GM23338 (cell line): ENCODE results near the gene APBB1. TPM values are rescaled to one million over a fixed set of nuclear protein-coding genes. Genes with fewer than 3 reads are reported as not detected.

Source experiments
- ATAC-seq: fragments of 200-7000 bp; cut with Tn5 transposase; 3 replicates; pipeline ENCODE4 v1.9.1; 2020
- DNase-seq: peaks from one replicate; pipeline ENCODE4 v3.0.0-alpha.2; 2015; ENCODE audit warnings: low spot score
- H2AFZ ChIP-seq: fragments of 200-600 bp; sonication (generic); 2 replicates; pipeline ENCODE4 v1.8.0; 2016; ENCODE audit warnings: antibody characterized with exemption, mild to moderate bottlenecking, moderate library complexity
- H3F3A ChIP-seq: fragments of 200-600 bp; sonication (generic); replicated peaks from 2 replicates; pipeline ENCODE4 v1.8.0; 2017; ENCODE audit warnings: antibody characterized with exemption, mixed run types, low read depth
- H3K27ac ChIP-seq: fragments of 200-600 bp; sonication (generic); 2 replicates; pipeline ENCODE4 v1.6.1; 2016; ENCODE audit warnings: low read depth
- H3K27me3 ChIP-seq: fragments of 200-600 bp; sonication (generic); 2 replicates; pipeline ENCODE4 v1.8.0; 2016; ENCODE audit warnings: mild to moderate bottlenecking, mixed run types, moderate library complexity; ENCODE audit not compliant: insufficient read depth
- H3K36me3 ChIP-seq: fragments of 200-600 bp; sonication (generic); 2 replicates; pipeline ENCODE4 v1.8.0; 2016; ENCODE audit warnings: mild to moderate bottlenecking; ENCODE audit not compliant: insufficient read depth
- H3K4me1 ChIP-seq: fragments of 200-600 bp; sonication (generic); 2 replicates; pipeline ENCODE4 v1.8.0; 2016; ENCODE audit warnings: mild to moderate bottlenecking, moderate library complexity; ENCODE audit not compliant: insufficient read depth
- H3K4me2 ChIP-seq: fragments of 200-600 bp; sonication (generic); 2 replicates; pipeline ENCODE4 v1.7.1; 2017; ENCODE audit warnings: mixed run types
- H3K4me3 ChIP-seq: fragments of 200-600 bp; sonication (generic); 2 replicates; pipeline ENCODE4 v1.6.1; 2016; ENCODE audit warnings: mixed run types
- H3K79me2 ChIP-seq: fragments of 200-600 bp; sonication (generic); replicated peaks from 2 replicates; pipeline ENCODE4 v1.8.0; 2017; ENCODE audit warnings: mild to moderate bottlenecking; ENCODE audit not compliant: insufficient read depth
- H3K9me2 ChIP-seq: fragments of 200-600 bp; sonication (generic); 2 replicates; pipeline ENCODE4 v1.8.0; 2017; ENCODE audit not compliant: insufficient read depth
- H4K20me1 ChIP-seq: fragments of 200-600 bp; sonication (generic); replicated peaks from 2 replicates; pipeline ENCODE4 v1.8.0; 2017; ENCODE audit warnings: mild to moderate bottlenecking; ENCODE audit not compliant: insufficient read depth
- H3K27ac Mint-ChIP-seq: 2 replicates; pipeline ENCODE4 v1.8.0; 2020; ENCODE audit warnings: inconsistent platforms, mild to moderate bottlenecking, moderate library complexity, mixed read lengths
- H3K27me3 Mint-ChIP-seq: 3 replicates; pipeline ENCODE4 v1.8.0; 2022; ENCODE audit warnings: low read depth, mild to moderate bottlenecking, moderate library complexity, mixed read lengths, inconsistent platforms; ENCODE audit not compliant: insufficient read depth, poor library complexity
- H3K36me3 Mint-ChIP-seq: 3 replicates; pipeline ENCODE4 v1.8.0; 2021; ENCODE audit warnings: low read depth, mild to moderate bottlenecking, inconsistent platforms, moderate library complexity, mixed read lengths
- H3K4me1 Mint-ChIP-seq: 3 replicates; pipeline ENCODE4 v1.8.0; 2020; ENCODE audit warnings: mild to moderate bottlenecking, inconsistent platforms, mixed read lengths
- H3K4me3 Mint-ChIP-seq: 3 replicates; pipeline ENCODE4 v1.8.0; 2021; ENCODE audit warnings: moderate library complexity, mild to moderate bottlenecking, inconsistent platforms, mixed read lengths
- H3K9me3 Mint-ChIP-seq: 3 replicates; pipeline ENCODE4 v1.8.0; 2020; ENCODE audit warnings: moderate library complexity, mild to moderate bottlenecking, inconsistent platforms, mixed read lengths
- CREB1 ChIP-seq: fragments of 250-450 bp; sonication (Bioruptor Pico); IDR thresholded peaks from 2 replicates; pipeline ENCODE4 v1.5.0; 2020; ENCODE audit warnings: low read depth, mild to moderate bottlenecking, moderate library complexity
- CTCF ChIP-seq, 2 experiments: fragments of 200-600 bp in 1 of 2; sonication (generic) in 1 of 2; conservative IDR thresholded peaks; 2 replicates each; pipeline versions ENCODE4 v1.5.1 to v1.6.1; 2016 to 2017; ENCODE audit warnings: antibody characterized with exemption in 2 of 2, low read depth in 2 of 2, mild to moderate bottlenecking in 2 of 2, moderate library complexity in 1 of 2
- EZH2 ChIP-seq: fragments of 200-600 bp; sonication (generic); IDR thresholded peaks from one replicate; pipeline ENCODE4 v1.8.0; 2017; ENCODE audit warnings: antibody characterized with exemption, mild to moderate bottlenecking, low read depth; ENCODE audit not compliant: unreplicated experiment
- EZH2phosphoT487 ChIP-seq: fragments of 200-600 bp; sonication (generic); IDR thresholded peaks from one replicate; pipeline ENCODE4 v1.8.1; 2018; ENCODE audit warnings: antibody characterized with exemption; ENCODE audit not compliant: unreplicated experiment
- JUNB ChIP-seq: IDR thresholded peaks from one replicate; pipeline ENCODE4 v1.6.1; 2016; ENCODE audit warnings: antibody characterized with exemption; ENCODE audit not compliant: unreplicated experiment
- NANOG ChIP-seq: IDR thresholded peaks from 2 replicates; pipeline ENCODE4 v1.6.1; 2016; ENCODE audit warnings: antibody characterized with exemption, borderline replicate concordance
- POLR2AphosphoS5 ChIP-seq: IDR thresholded peaks from 2 replicates; pipeline ENCODE4 v1.6.1; 2016; ENCODE audit warnings: antibody characterized with exemption, low read depth
- REST ChIP-seq: IDR thresholded peaks from one replicate; pipeline ENCODE4 v1.6.1; 2018; ENCODE audit warnings: antibody characterized with exemption; ENCODE audit not compliant: unreplicated experiment
- STAT1 ChIP-seq: IDR thresholded peaks from one replicate; pipeline ENCODE4 v1.6.1; 2016; ENCODE audit warnings: antibody characterized with exemption; ENCODE audit not compliant: unreplicated experiment
- ZNF114 ChIP-seq: fragments of 250-450 bp; sonication (Bioruptor Pico); IDR thresholded peaks from 2 replicates; pipeline ENCODE4 v1.5.0; 2020; ENCODE audit warnings: mild to moderate bottlenecking, moderate library complexity
- ZNF331 ChIP-seq: fragments of 250-450 bp; sonication (Bioruptor Pico); IDR thresholded peaks from 2 replicates; pipeline ENCODE4 v1.5.0; 2020; ENCODE audit warnings: low read depth, mild to moderate bottlenecking, moderate library complexity
- ZNF462 ChIP-seq: fragments of 250-450 bp; sonication (Bioruptor Pico); IDR thresholded peaks from 2 replicates; pipeline ENCODE4 v1.5.0; 2020; ENCODE audit warnings: mild to moderate bottlenecking, moderate library complexity
- polyA plus RNA-seq: library from polyadenylated mRNA; unstranded; fragments of >200 nt; fragmentation: Nextera tagmentation; extraction: Ambion mirVana; gene quantifications from 2 replicates; pipeline ENCODE4 v1.2.1, GENCODE V29; 2016
- total RNA-seq: library from RNA; depleted of rRNA; stranded (reverse); fragments of >200 nt; shearing (Covaris generic); gene quantifications from 2 replicates; pipeline ENCODE4 v1.2.3, GENCODE V29; 2014
- TF ChIP-seq, protein P1 (sequence below): IDR thresholded peaks from 2 replicates; pipeline ENCODE4 v1.6.1; 2016; ENCODE audit warnings: antibody characterized with exemption

APBB1 gene
- total and polyA plus RNA-seq, 2 experiments from 2014 or later: 10.6 to 24.7 TPM

DNA sequence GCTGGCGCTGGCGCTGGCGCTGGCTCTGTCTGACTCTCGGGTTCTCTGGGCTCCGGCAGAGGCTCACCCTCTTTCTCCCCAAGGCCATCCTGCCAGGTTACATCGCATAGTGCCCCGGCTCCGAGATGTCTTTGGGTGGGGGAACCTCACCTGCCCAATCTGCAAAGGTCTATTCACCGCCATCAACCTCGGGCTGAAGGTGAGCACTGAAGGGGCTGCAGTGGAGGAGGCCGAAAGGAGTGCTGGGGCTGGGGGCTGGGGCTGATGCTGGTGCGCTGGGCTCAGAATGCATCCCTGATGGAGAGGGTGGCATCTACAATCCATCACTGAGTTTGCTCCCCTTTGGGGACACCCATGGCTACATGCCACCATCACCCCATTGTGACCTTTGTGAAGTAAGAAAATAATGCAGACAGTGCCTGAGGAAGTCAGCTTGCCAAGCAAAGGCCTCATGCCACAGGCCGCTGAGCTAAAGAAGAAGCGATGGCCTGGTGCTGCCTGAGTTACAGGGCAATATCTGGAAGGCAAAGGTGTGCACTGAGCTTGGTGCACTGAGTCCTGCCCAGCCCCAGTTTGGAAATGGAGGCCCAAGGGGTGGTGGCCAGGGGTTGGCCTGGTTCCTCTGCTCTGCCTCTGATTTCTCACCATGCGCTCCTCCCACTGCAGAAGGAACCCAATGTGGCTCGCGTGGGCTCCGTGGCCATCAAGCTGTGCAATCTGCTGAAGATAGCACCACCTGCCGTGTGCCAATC lies 28.0 kb downstream of the APBB1 start:
- Mint-ChIP-seq H3K27me3 (peaks cover 14% of the 10 kb centered on the region), H3K36me3 (no peaks in the 10 kb centered on the region), H3K27ac (no peak overlapping the region), H3K4me3 (peak overlapping the region; percentile 91), H3K9me3 (no peaks in the 10 kb centered on the region), H3K4me1 (peaks cover 12% of the 10 kb centered on the region)
- H3K36me3 ChIP-seq: no peaks in the 10 kb centered on the region
- H3K4me2 ChIP-seq: peak overlapping the region; percentile 84
- no peaks in the 10 kb centered on the region for H3F3A ChIP-seq
- H3K27ac ChIP-seq: no peak overlapping the region
- DNase-seq (no peak), ATAC-seq (no peak; the same call in 2 of the 3 replicates)
- no peaks in the 10 kb centered on the region; the same call in 1 of the 2 replicates for H3K9me2 ChIP-seq
- H2AFZ ChIP-seq: peak overlapping the region; percentile 94
- H3K4me1 ChIP-seq: peaks cover 31% of the 10 kb centered on the region
- no peaks in the 10 kb centered on the region for H4K20me1 ChIP-seq
- peak overlapping the region; percentile 85 for H3K4me3 ChIP-seq
- no peak for TF ChIP-seq POLR2AphosphoS5
- TF ChIP-seq CREB1 (CRISPR knock-in tag): no peak
- TF ChIP-seq ZNF114: no peak
- TF ChIP-seq EZH2: no peak
- TF ChIP-seq REST: no peak
- TF ChIP-seq NANOG: no peak
- no peak for TF ChIP-seq STAT1
- TF ChIP-seq, protein P1, sequence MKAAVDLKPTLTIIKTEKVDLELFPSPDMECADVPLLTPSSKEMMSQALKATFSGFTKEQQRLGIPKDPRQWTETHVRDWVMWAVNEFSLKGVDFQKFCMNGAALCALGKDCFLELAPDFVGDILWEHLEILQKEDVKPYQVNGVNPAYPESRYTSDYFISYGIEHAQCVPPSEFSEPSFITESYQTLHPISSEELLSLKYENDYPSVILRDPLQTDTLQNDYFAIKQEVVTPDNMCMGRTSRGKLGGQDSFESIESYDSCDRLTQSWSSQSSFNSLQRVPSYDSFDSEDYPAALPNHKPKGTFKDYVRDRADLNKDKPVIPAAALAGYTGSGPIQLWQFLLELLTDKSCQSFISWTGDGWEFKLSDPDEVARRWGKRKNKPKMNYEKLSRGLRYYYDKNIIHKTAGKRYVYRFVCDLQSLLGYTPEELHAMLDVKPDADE: no peak
- no peak for TF ChIP-seq EZH2phosphoT487
- no peak for TF ChIP-seq ZNF462 (CRISPR knock-in tag)
- no peak for TF ChIP-seq CTCF (conservative IDR thresholded peaks at IDR 0.05; ENCODE audit: low read depth in 2 of 2)
- TF ChIP-seq JUNB: no peak
- no peak for TF ChIP-seq ZNF331 (CRISPR knock-in tag)
- peaks cover 6% of the 10 kb centered on the region; the same call in 1 of the 2 replicates for H3K27me3 ChIP-seq
- no peaks in the 10 kb centered on the region for H3K79me2 ChIP-seq
